BLaER1 treated with 17β-estradiol and CSF1 and Interleukin-3, amounts not matched to agents 10 nM and 100 nM (cell line): ENCODE data around the gene CSAD.

Source experiments
- H3K27ac ChIP-seq, 11 experiments: shearing (Covaris generic); formaldehyde crosslinking; 2 replicates each; pipeline ENCODE4 v1.8.1; 2022
- H3K27me3 ChIP-seq, 11 experiments: shearing (Covaris generic); formaldehyde crosslinking; 2 replicates each; pipeline ENCODE4 v1.8.1; 2022
- H3K36me3 ChIP-seq, 11 experiments: shearing (Covaris generic); formaldehyde crosslinking; 2 replicates each; pipeline ENCODE4 v1.8.1; 2022
- H3K4me1 ChIP-seq, 10 experiments: shearing (Covaris generic); formaldehyde crosslinking; 2 replicates each; pipeline ENCODE4 v1.8.1; 2022
- H3K4me2 ChIP-seq, 11 experiments: shearing (Covaris generic); formaldehyde crosslinking; 2 replicates each; pipeline ENCODE4 v1.8.1; 2022
- H3K4me3 ChIP-seq, 10 experiments: shearing (Covaris generic); formaldehyde crosslinking; 2 replicates each; pipeline ENCODE4 v1.8.1; 2022
- H3K9ac ChIP-seq, 11 experiments: shearing (Covaris generic); formaldehyde crosslinking; 2 replicates each; pipeline ENCODE4 v1.8.1; 2022
- H3K9me3 ChIP-seq, 11 experiments: shearing (Covaris generic); formaldehyde crosslinking; replicated peaks in 1 of 11; 2 replicates each; pipeline ENCODE4 v1.8.1; 2022
- H4K20me1 ChIP-seq, 11 experiments: shearing (Covaris generic); formaldehyde crosslinking; 2 replicates each; pipeline ENCODE4 v1.8.1; 2022
- Cebpa-rat ChIP-seq, 11 experiments: shearing (Covaris generic); IDR thresholded peaks; 2 replicates each; pipeline ENCODE4 v1.8.1; 2022

The CSAD gene

DNA sequence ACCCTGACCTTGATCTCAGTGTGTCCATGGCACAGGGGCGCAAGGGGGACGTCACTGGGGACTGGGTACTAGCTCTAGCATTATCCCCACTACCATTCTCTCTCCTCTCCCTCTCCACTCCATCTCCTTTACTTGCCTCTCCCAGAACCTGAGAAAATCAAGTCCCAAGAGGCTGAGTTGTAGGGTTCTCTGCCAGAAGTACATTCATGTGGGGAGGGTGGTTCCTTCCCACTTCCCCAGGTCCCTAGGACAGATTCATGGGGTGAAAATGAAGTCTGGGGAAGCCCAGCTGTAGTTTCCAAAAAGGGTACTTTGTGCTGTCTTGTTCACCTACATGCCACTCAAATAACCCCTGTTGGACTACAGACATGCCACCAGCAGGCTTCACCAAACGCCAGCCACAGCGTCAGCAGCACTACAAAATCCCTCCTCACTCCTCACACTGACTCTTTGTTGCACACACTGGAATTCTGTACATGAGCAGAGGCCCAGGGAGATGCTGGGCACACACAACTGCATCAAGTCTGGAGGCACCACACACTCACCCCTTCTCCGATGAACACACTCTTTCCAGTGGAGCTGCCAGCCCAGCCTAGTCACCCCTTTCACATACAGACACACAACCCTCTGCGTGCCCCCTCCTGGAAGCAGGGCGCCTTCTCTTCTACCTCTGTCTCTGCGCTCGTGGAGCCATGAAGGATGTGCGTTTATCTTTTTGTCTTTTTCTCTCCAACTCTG lies 44.3 kb upstream of the CSAD start:
- Histone ChIP-seq H3K27ac (peak overlapping the region in 6 of 11 experiments; percentile 86 to 94 (median 92); a peak in 9 of 22 replicates), H3K27me3 (no peaks in the 10 kb centered on the region), H3K4me3 (no peak overlapping the region), H3K9ac (peak overlapping the region in 4 of 11 experiments; percentile 17 to 87 (median 38); a peak in 5 of 22 replicates), H3K4me2 (peak overlapping the region; percentile 81 to 99 (median 97)), H3K36me3 (peaks cover 0 to 20% (median 0%) of the 10 kb centered on the region in 11 experiments; a peak in 8 of 22 replicates), H4K20me1 (no peaks in the 10 kb centered on the region), H3K4me1 (peaks cover 40 to 81% (median 66%) of the 10 kb centered on the region in 10 experiments), H3K9me3 (no peaks in the 10 kb centered on the region)
- no peak for TF ChIP-seq Cebpa-rat (IDR thresholded peaks at IDR 0.05)

DNA sequence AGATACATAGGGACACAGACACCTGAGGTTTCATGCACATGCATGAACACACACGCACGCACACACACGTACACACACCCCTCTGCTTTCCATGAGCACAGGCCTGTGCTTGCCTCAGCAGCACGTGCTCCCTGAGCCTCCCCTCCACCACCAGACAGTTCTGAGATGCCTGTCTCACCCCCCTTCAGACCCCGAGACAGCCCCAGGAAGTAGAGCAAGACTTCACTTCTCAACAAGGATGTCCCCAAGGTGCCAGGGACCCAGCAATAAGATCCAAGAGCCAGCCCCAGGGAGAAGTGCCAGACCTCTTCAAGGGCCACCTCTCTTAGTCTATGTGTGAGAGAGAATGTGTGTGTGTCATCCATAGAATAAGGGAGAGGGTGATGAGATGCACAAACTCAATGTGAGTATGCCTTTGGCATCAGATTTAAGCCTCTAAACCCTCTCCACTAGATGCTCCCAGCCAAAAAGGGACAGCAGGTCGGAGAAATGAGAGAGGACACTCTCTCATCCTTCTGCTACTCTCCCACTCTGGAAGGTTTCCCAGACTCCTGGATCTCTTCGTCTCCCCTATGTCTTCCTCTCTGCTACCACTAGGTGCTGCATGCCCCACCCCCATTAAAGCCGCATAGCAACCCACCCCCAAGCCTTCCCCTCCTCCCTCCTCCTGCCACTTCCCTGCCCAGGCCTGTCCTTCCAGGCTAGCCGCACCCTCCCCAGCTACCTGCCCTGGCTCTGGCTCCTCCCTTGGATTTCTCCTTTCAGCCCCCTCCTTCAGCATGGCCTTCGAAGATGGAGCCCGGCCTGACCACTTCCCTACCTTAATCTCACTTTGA lies 43.6 kb upstream of the CSAD start:
- Histone ChIP-seq H3K27me3 (no peaks in the 10 kb centered on the region), H3K4me3 (peak overlapping the region in 6 of 10 experiments; percentile 25 to 89 (median 48); a peak in 8 of 20 replicates), H3K4me2 (peak overlapping the region; percentile 81 to 99 (median 97)), H3K4me1 (peaks cover 45 to 75% (median 66%) of the 10 kb centered on the region in 10 experiments), H3K36me3 (peaks cover 0 to 20% (median 0%) of the 10 kb centered on the region in 11 experiments; a peak in 8 of 22 replicates), H3K27ac (peak overlapping the region; percentile 60 to 96 (median 92); a peak in 20 of 22 replicates), H3K9me3 (no peaks in the 10 kb centered on the region), H4K20me1 (no peaks in the 10 kb centered on the region), H3K9ac (peak overlapping the region; percentile 50 to 91 (median 86); a peak in 19 of 22 replicates)
- TF ChIP-seq Cebpa-rat (IDR thresholded peaks at IDR 0.05), result no peak

DNA sequence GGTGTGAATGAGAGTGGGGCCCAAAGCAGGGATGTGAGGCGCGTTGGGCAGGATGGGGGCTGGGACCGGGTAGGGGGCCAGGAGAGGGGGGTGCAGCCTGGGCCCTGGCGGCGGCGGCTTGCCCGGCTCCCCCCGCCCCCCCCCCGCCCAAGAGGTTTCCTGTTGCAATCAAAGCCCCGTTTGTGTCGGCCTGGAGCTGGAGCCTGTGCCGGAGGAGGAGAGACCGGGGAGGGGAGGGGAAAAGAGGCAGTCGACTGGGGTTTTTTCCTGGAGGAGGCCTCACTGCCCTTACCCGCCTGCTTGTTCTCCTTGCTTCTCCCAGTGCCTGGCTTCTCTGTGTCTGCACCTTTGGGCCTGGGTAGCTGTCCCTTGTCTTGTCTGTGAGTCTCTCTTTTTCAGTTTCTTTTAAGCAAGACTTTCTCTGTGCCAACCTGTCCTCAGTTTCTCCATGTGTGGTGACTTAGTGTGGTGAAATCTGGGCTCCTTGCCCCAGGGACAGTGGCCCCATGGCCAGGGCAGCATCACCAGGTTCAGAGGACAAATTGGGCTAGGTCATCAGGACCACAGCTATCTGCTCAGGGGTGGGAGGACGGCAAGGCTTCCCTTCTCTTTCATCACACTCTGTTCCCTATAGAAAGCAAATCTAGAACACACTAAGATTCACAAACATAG lies 42.8 kb upstream of the CSAD start:
- Histone ChIP-seq H3K4me3 (peak overlapping the region in 7 of 10 experiments; percentile 25 to 89 (median 62); a peak in 13 of 20 replicates), H3K4me1 (peaks cover 51 to 74% (median 66%) of the 10 kb centered on the region in 10 experiments), H3K27ac (peak overlapping the region; percentile 60 to 96 (median 92); a peak in 20 of 22 replicates)

DNA sequence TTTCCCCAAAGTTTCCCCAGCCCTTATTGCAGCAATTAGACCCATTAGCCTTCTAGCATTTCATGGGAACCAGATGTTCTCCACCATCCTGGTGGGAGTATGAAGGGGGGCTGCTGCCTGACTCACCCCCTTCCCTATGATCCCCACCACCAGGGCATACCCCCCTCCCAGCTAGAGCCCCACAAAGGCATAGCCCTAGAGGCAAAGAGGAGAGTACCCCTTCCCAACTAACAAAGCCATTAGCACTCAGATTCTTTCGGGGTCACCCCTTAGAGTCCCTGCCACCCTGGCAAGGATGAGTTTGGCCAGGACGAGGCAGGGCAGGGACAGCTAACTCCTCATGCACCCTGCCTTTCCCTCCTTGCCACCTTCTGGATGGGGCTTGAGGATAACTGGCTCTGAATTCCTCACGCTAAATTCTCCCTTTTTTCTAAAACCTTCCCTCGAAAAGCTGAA lies 42.1 kb upstream of the CSAD start:
- no peak for TF ChIP-seq Cebpa-rat (IDR thresholded peaks at IDR 0.05)
- peak overlapping the region; percentile 81 to 99 (median 97) for H3K4me2 ChIP-seq
- peaks cover 0 to 16% (median 0%) of the 10 kb centered on the region in 11 experiments; a peak in 8 of 22 replicates for H3K36me3 ChIP-seq
- peaks cover 58 to 74% (median 69%) of the 10 kb centered on the region in 10 experiments for H3K4me1 ChIP-seq
- peak overlapping the region; percentile 50 to 91 (median 86); a peak in 21 of 22 replicates for H3K9ac ChIP-seq
- H4K20me1 ChIP-seq, result no peaks in the 10 kb centered on the region
- H3K9me3 ChIP-seq, result no peaks in the 10 kb centered on the region
- peak overlapping the region in 7 of 10 experiments; percentile 16 to 89 (median 75); a peak in 11 of 20 replicates for H3K4me3 ChIP-seq
- H3K27me3 ChIP-seq, result no peaks in the 10 kb centered on the region
- peak overlapping the region in 10 of 11 experiments; percentile 78 to 96 (median 92); a peak in 18 of 22 replicates for H3K27ac ChIP-seq

More for the DNA sequence above, 42.8 kb upstream of the CSAD start:
- Histone ChIP-seq H3K27me3 (no peaks in the 10 kb centered on the region), H3K4me2 (peak overlapping the region; percentile 81 to 99 (median 97)), H3K9me3 (no peaks in the 10 kb centered on the region), H3K9ac (peak overlapping the region; percentile 50 to 91 (median 86); a peak in 20 of 22 replicates), H3K36me3 (peaks cover 0 to 20% (median 0%) of the 10 kb centered on the region in 11 experiments; a peak in 8 of 22 replicates), H4K20me1 (no peaks in the 10 kb centered on the region)
- no peak for TF ChIP-seq Cebpa-rat (IDR thresholded peaks at IDR 0.05)

DNA sequence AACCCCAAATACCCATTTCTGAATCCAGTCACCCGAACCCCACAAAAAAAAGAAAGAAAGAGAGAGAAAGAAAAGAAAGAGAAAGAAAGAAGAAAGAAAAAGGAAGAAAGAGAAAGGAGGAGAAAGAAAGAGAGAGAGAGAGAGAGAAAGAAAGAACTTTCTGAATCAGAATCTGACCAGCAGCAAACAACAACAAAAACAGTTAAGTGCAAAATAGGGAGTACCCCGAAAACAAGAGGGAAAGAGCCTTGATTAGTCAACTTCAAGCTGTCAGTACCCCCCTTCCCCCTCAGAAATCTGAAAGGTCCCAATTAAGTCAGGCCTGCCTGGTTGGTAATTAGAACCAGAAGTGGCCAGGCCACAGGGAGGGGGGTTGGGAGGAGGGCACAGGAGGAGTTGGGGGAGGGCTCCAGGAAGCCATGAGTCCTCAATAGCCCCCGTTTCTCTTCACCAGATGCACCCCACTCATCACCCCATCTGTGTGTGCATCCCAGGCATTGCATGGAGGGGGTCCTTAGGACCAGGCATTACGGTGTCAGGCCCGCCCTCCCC lies 41.5 kb upstream of the CSAD start:
- Histone ChIP-seq H3K9ac (peak overlapping the region; percentile 82 to 93 (median 86); a peak in 21 of 22 replicates), H3K27ac (peak overlapping the region; percentile 78 to 97 (median 93); a peak in 20 of 22 replicates)

DNA sequence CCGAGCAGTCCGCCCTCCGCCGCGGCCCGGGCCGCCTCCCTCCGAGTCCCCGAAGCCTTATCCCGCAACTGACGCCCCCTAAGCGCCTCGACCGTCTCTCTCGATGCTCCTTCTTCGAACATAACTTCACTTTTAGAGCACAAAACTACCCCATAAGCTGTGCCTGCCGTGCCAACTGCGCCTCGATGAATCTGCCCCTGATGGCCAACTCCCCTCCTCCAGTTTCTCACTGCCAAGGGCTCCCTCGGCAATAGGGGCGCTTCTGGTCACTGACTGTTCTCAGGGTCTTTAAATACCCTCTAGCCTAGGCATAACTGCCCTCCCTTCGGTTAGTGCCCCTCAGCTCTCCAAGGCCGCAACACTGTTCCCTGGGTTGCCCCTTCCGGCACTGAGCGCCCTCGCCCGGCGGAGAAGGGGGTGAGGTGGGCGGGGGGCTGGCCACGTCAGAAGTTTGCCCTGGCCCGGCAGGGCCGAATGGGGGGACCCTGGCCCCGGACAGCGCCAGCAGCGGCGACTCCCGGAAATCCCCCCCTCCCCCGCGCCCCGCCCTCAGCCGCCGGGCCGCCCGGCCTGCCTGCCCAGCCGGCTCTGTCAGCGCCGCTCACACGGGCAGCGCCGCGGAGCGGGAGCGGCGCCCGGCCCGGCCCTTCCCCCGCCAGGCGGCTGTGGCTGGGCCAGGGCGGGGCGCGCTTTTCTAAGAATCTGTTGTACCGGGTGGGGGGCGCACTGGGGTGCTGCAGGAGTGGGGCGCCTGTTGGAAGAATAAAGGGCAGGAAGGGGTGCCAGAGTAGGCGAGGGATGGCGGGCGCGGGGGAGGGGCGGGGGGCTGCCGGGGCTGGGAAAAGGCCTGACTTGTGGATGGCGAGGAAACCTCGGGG lies 40.7 kb upstream of the CSAD start:
- no peaks in the 10 kb centered on the region for H4K20me1 ChIP-seq
- H3K4me2 ChIP-seq, result peak overlapping the region; percentile 81 to 99 (median 97)
- H3K9ac ChIP-seq, result peak overlapping the region; percentile 82 to 93 (median 86)
- H3K36me3 ChIP-seq, result 0 out of 22 replicates have a peak, but pooled peaks cover 0 to 2% (median 0%) of the 10 kb centered on the region in 11 experiments
- peak overlapping the region; percentile 78 to 97 (median 93) for H3K27ac ChIP-seq
- peaks cover 70 to 85% (median 75%) of the 10 kb centered on the region in 10 experiments for H3K4me1 ChIP-seq
- no peak for TF ChIP-seq Cebpa-rat (IDR thresholded peaks at IDR 0.05)
- H3K27me3 ChIP-seq, result no peaks in the 10 kb centered on the region
- no peaks in the 10 kb centered on the region for H3K9me3 ChIP-seq
- H3K4me3 ChIP-seq, result peak overlapping the region; percentile 62 to 89 (median 72)

More for the DNA sequence above, 41.5 kb upstream of the CSAD start:
- Histone ChIP-seq H3K4me1 (peaks cover 64 to 78% (median 73%) of the 10 kb centered on the region in 10 experiments), H3K4me2 (peak overlapping the region; percentile 81 to 99 (median 97)), H3K36me3 (peaks cover 0 to 10% (median 0%) of the 10 kb centered on the region in 11 experiments; a peak in 8 of 22 replicates), H3K27me3 (no peaks in the 10 kb centered on the region), H3K9me3 (no peaks in the 10 kb centered on the region), H4K20me1 (no peaks in the 10 kb centered on the region), H3K4me3 (peak overlapping the region; percentile 62 to 89 (median 72); a peak in 17 of 20 replicates)
- no peak for TF ChIP-seq Cebpa-rat (IDR thresholded peaks at IDR 0.05)

DNA sequence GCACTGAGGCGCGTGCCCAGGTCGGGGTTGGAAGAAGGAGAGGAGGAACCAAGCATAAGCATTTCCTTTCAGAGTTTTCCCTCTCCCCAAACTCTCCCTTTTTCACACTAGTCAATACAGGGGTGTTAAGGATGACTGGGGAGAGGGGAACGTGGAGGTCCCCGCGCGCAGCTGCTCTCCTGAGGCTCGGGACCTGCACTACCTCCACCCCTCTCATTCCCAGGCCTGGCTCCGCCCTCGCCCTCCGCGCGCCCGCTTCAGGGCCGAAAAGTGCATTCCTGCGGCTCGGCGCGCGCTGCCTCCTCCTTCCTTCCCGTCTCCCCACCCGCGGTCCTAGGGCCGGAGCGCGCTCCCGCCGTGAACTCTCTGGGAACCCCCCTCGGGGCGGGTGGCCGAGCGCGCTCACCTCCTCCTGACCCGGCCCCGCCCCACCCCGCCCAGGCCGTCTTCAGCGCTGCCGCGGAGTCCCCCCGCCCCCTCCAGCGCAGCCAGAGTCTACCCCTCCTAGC lies 40.0 kb upstream of the CSAD start:
- peak overlapping the region; percentile 81 to 99 (median 98) for H3K4me2 ChIP-seq
- H3K36me3 ChIP-seq, result 0 out of 22 replicates have a peak, but pooled peaks cover 0 to 1% (median 0%) of the 10 kb centered on the region in 11 experiments
- no peaks in the 10 kb centered on the region for H4K20me1 ChIP-seq
- H3K27ac ChIP-seq, result peak overlapping the region; percentile 78 to 97 (median 93)
- peaks cover 72 to 87% (median 78%) of the 10 kb centered on the region in 10 experiments for H3K4me1 ChIP-seq
- no peak for TF ChIP-seq Cebpa-rat (IDR thresholded peaks at IDR 0.05)
- H3K27me3 ChIP-seq, result no peaks in the 10 kb centered on the region
- peak overlapping the region; percentile 65 to 89 (median 74) for H3K4me3 ChIP-seq
- H3K9ac ChIP-seq, result peak overlapping the region; percentile 82 to 93 (median 86)
- H3K9me3 ChIP-seq, result no peaks in the 10 kb centered on the region
